GM19324 (cell line): ENCODE results near the gene IKZF5.

ENCODE experiments used
- ATAC-seq: cut with Tn5 transposase; IDR thresholded peaks from one replicate; pipeline ENCODE4 v1.9.1; 2021; ENCODE audit warnings: mild to moderate bottlenecking, moderate library complexity; ENCODE audit not compliant: unreplicated experiment, low FRiP score

IKZF5 gene, protein sequence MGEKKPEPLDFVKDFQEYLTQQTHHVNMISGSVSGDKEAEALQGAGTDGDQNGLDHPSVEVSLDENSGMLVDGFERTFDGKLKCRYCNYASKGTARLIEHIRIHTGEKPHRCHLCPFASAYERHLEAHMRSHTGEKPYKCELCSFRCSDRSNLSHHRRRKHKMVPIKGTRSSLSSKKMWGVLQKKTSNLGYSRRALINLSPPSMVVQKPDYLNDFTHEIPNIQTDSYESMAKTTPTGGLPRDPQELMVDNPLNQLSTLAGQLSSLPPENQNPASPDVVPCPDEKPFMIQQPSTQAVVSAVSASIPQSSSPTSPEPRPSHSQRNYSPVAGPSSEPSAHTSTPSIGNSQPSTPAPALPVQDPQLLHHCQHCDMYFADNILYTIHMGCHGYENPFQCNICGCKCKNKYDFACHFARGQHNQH

DNA sequence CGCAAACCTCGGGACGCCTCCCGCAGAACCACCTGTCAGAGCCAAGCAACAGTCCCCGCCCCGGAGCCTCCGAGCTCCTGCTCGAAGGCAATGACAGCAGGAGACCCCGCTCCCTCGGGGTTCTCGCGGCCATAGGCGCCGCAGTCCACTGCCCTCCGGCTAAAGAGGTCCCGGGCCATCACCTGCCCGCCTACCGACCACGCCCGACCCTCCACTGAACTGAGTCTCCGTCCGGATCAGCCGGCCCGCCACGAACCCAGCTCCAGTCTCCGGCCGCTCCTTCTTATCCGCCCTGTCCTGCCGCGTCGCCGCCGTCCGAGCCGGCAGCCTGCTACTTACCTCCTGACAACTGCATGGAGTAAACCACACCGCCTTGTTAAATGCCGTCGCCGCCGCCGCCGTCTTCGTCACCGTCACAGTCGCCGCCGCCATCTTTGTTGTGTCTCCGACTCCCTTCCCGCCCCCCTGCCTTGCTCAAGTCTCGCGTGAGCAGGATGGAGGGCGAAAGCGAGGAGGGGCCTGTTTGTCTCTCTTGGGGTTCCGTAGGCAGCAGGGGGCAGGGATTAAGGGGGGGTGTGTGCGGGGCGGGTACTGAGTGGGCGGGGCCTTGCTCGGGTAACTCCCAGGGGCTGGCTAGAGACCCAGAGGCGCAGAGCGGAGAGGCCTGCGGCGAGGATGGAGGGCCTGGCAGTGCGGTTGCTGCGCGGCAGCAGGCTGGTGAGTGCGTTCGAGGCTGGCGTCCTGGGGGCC, at the start of gene IKZF5, which contains the start of gene ACADSB:
IKZF5 (minus strand) TSS at position 441 of the 750 bp plus-strand sequence. CDS start 10,170 bp downstream, outside the sequence.
ACADSB (plus strand) TSS at position 652 of the 750 bp plus-strand sequence; CDS start at position 676, 24 bp downstream.
- peak; percentile 94 for ATAC-seq

DNA sequence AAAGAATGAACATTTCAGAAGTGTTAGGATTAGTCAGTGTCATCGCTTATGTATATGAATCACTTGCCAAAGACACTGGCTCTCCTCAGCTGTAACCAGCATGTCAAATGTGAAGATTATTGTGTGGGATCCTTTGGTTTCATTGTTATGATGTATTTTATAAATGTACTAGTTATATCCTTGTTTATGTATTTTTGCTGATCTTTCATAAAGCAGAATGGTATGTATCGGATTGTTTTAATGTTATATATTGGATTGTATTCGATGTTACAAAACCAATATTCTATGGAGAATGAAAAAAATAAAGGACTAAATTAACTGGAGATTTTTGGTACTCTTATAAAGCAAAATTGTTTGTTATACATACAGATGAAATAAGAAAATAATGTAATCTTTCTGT, 49.4 kb upstream of the IKZF5 start:
- no peak for ATAC-seq

DNA sequence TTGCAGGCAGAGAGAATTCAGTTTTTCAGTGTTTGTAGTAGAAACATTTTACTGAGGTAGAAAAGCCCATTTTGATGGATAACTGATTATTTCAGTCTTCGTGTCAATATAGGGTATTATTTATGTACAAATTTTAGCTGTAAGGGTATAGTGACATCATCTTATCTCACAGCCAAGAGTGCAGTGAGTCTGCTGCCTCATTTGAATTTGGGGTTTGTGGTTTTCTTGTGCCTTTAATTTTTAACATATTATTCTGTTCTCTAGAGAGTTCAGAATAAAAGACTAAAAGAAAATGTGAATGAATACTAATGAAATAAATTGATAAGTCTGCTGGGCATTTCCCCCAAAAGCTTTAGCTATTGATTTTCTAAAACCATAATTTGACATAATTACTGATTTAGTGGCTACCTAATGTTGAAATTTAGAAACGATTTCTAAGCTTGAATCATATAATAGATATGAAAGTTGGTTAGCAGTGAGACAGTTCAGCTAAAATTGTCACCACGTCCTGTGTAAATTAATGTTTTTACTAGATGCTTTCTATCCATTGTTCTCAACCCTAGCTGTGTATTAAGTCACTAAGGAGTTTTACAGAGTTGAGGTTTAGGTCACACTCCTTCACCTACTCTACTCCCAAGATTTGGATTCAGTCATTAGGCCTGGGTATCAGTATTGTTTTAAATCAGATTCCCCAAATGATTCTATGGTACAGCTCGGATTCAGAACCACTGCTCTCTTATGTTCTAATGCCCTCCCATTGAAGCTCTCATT, 37.6 kb upstream of the IKZF5 start:
- no peak for ATAC-seq

DNA sequence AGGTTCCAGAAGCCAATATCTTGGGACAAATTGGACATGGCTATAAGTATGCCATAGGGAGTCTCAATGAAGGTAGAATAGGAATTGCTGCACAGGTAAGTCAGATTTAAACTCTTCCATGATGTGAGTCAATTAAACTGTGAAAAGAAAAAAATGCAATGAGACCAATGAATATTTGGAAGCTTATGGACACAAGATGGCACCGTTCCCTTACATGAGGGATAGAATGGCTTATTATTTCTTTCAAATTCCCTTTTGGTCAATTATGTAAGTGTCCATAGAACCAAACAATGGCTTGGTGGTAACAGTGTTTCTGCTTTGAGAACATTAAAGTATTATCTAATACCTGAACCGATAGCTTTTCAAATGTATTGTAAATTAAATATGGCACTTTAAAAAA, 35.8 kb upstream of the IKZF5 start:
- no peak for ATAC-seq

DNA sequence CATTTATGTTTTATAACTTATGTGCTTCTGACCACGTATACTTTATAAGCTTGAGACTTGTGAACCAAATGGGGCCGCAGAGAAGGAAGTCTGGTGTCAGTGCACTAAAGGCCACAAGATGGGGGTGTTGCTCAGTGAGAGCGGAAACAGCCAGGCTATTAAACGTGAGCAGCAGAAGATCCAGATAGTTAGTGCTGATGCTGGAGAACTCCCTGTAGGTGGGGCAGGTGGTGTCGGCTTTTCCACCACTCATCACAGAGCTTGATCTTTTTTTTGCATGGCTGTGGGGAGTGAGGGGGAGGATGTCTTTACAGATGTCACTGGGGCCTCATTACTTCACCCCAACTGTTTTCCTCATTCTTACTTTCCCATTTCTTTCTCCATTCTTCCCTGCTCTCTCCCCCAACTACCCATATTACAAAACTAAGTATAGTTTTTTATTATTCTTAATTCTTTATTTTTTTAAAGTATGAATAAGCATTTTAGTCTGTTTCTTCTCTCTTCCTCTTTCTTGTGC, 34.9 kb upstream of the IKZF5 start:
- peak; percentile 62 for ATAC-seq

DNA sequence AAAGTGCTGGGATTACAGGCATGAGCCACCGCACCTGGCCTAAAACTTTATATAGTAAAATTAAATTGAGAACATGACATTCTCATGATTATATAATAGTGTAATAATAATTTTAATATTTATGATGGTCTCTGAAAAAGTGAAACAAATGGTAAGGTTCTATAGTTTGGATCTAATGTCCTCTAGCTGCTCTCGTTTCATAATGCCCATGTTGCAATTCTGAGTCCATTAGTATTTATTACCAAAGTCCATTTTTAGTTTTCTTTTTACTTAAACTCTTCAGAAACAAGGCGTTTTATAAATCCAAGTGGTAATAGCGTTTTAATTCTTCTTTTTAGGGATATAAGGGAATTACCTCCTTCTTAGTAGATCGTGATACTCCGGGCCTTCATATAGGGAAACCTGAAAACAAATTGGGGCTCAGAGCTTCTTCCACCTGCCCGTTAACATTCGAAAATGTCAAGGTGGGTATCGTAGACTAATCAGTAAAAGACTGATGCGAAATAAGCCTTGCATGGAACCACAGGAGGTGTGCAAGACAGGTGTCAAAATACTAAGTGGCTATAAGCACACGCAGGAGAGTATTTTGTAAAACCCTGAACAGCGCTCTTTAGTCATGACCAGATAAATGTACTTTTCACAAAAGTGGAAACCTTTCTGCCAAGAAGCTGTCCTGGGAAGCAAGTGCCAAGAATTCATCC, 34.3 kb upstream of the IKZF5 start:
- no peak for ATAC-seq

GRCh38 chr10:123039632-123039930, 31.0 kb upstream of the IKZF5 start:
- no peak for ATAC-seq

DNA sequence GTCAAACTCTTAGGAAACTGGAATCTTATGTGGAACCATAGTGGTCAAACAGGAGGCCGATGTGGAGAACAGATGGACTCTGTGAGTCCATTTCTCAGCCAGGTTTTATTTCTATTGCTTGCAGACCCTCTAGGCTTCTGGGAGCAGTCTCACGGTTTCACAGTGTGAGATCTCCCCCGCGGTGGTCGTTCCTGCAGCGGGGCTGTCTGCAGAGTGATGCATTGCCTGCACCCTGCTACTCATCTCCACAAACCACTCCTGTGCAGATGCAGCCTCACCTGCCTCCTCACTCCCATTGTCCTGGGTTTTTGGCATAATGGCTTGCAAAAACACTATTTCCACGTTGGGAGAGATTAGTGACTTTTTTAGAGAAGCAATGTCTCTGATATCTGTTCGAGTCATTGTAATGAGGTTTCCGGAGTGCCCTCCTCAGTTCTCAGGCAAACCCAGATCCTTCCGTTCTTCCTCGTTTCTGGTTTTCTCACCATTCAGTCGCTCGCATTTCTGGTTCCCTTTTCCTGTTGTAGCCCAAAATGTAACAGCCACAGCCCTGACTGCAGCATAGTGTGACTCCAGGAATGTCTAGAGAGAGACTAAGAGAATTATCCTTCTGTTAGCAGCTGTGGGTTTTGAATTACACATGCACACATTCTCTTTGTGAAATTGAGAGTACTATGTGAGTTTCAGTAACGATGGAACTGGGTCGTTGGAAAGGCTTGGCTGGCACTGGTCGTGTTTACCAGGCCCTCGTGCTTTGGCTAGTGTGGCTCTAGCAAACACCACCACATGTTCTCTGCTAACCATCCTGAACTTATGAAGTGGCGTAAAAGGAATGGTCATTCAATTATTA, 30.4 kb upstream of the IKZF5 start:
- no peak for ATAC-seq

DNA sequence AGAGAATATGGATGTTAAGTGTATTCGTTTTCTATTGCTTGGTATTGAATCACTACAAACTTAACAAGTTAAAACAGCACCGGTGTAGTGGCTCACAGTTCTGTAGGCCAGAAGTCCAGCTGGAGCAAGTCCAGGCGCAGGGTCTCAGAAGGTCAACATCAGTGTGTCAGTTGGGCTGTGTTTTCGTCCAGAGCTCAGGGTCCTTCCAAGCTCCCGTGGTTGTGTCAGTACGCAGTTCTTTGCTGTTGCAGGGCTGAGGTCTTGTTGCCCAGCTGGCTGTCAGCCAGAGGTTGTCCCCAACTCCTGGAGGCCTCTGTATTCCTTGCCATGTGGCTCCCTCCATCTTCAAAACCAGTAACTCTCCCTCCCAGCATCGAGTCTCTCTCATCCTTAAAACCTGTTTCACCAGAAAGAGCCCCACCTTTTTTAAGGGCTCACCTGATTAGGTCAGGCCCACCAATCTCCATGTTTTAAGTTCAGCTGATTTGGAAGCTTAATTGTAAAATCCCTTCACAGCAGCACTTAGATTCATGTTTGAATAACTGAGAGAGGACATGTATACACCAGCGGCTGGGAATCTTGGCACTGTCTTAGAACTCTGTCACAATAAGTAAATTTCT, 27.0 kb upstream of the IKZF5 start:
- ATAC-seq, result no peak

DNA sequence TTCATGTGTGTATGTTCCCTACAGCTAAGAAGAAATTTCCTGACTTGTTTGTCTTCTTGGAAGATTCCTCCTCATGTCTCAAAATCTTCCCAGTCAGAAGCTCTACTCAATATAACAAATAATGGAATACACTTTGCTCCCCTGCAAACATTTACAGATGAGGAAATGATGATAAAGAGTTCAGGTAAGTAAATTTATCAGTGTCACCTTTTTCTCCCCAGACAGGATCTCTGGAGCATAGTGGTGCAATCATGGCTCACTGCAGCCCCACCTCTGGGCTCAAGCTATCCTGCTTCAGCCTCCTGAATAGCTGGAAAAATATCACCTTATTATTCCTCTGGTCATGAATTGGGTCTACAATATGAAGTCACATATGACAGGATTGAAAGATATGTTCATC, 25.7 kb upstream of the IKZF5 start:
- ATAC-seq, result no peak

- ATAC-seq, result no peak
Measured at GRCh38 chr10:123031124-123031523, 22.5 kb upstream of the IKZF5 start.

- no peak for ATAC-seq
Measured at GRCh38 chr10:123027861-123028260, 19.3 kb upstream of the IKZF5 start.

- no peak for ATAC-seq
Measured at GRCh38 chr10:123026302-123026701, 17.7 kb upstream of the IKZF5 start.

- no peak for ATAC-seq
Measured at GRCh38 chr10:123024540-123024939, 15.9 kb upstream of the IKZF5 start.

- no peak for ATAC-seq
Measured at GRCh38 chr10:123021517-123021916, 12.9 kb upstream of the IKZF5 start.

- no peak for ATAC-seq
Measured at GRCh38 chr10:123019941-123020703, 11.5 kb upstream of the IKZF5 start.

GRCh38 chr10:123019264-123019663, 10.7 kb upstream of the IKZF5 start:
- no peak for ATAC-seq

DNA sequence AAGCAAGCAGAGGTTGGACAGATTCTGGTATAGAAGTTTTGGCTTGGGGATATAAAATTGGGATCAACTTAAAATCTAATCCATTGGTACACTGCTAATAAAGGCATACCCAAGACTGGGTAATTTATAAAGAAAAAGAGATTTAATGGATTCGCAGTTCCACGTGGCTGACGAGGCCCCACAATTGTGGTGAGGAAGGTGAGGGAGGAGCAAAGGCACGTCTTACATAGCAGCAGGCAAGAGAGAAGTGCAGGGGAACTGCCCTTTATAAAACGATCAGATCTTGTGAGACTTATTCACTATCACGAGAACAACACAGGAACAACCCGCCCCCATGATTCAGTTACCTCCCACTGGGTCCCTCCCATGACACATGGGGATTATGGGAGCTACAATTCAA, 9.9 kb upstream of the IKZF5 start:
- ATAC-seq, result no peak
